WI38 (cell line): ENCODE measurements around the gene AKT2.

Experiments used
- H3K4me3 ChIP-seq: 2 replicates; pipeline ENCODE4 v1.5.1; 2011; ENCODE audit warnings: low read depth, mild to moderate bottlenecking, control low read depth, low read length
- TF ChIP-seq, protein P1 (sequence below): IDR thresholded peaks from 2 replicates; pipeline ENCODE4 v1.5.1; 2012; ENCODE audit warnings: low read depth, mild to moderate bottlenecking, control low read depth, low read length

Gene AKT2

DNA sequence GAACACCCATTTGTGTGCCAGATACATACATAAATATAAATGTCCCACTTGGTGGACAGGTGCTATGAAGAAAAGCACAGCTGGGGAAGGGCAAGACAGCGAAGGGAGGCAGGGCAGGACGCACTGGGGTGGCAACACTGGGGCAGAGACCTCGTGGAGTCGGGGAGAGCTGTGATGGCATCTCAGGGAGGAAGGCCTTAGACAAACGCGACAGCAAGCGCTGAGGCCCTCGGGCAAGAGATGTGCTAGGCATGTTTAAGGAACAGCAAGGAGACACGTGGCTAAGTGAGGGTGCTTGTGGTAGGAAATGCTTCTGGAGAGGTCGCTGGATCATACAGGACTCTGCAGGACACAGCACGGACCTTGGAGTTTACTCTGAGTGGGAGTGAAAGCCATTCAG, 35.4 kb downstream of the AKT2 start:
- TF ChIP-seq, protein P1, sequence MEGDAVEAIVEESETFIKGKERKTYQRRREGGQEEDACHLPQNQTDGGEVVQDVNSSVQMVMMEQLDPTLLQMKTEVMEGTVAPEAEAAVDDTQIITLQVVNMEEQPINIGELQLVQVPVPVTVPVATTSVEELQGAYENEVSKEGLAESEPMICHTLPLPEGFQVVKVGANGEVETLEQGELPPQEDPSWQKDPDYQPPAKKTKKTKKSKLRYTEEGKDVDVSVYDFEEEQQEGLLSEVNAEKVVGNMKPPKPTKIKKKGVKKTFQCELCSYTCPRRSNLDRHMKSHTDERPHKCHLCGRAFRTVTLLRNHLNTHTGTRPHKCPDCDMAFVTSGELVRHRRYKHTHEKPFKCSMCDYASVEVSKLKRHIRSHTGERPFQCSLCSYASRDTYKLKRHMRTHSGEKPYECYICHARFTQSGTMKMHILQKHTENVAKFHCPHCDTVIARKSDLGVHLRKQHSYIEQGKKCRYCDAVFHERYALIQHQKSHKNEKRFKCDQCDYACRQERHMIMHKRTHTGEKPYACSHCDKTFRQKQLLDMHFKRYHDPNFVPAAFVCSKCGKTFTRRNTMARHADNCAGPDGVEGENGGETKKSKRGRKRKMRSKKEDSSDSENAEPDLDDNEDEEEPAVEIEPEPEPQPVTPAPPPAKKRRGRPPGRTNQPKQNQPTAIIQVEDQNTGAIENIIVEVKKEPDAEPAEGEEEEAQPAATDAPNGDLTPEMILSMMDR = no peak
- no peak overlapping the region for H3K4me3 ChIP-seq

DNA sequence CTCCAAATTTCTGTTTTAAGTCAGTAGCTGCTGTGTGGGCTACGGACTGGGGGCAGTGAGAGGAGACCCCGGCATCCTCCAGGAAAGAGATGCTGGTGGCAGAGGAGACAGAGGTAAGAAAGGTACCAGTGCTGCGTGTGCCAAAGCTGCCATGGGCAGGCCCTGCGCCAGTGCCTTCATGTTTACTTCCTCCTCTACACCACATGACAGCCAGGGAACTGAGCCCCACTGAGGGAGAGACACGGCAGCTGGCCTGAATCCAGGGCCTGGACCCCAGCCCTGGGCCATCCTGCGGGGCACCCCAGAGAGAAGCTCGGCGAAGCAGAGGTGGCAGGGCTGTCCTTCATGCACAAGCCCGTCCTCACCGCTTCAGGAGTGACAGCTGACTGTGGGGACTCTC, 35.9 kb downstream of the AKT2 start:
- no peak overlapping the region for H3K4me3 ChIP-seq

DNA sequence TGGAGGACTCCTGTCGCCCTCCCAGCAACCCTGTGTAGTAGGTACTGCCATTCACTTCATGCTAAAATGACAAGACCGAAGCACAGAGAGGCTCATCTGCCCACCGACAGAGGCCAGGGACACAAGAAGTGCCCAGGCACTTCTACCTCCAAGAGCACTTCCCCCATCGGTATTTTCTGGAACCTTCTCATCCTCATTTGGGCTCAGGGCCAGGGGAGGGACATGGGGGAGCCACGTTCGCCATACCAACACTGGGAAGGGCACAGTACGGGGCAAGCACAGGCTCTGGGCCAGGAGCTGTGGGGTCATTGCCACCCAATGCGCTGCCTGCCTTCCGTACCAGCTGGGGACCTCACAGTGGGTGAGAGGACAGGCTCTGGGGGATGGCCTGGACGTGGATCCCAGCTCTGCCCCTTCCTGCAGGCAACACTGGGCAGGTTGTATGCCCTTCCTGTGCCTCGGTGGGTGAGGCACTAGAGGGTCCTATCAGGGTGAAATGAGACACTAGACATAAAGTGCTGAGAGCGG, 37.3 kb downstream of the AKT2 start:
- TF ChIP-seq, protein P1 = no peak
- no peak overlapping the region for H3K4me3 ChIP-seq

More for the DNA sequence above, 35.9 kb downstream of the AKT2 start:
- TF ChIP-seq, protein P1 = no peak

DNA sequence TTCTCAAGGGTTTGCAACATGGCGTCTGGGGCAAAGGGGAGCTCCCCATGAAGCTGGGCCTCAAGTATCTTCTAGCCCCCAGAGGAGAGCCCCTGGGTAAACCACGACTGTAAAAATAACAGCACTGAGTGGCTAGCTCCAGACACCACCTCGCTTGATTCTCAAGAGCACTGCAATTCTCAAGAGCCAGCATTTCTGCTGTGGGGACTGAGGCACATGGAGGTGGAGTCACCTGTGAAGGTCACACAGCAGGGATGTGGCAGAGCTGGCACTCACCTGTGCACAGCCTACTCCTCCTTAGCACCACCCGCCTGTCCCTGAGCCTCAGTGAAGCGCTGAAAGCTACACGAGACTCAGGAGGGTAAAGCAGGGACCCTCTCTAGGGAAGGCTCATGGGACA, 38.0 kb downstream of the AKT2 start:
- H3K4me3 ChIP-seq = no peak overlapping the region
- TF ChIP-seq, protein P1 = no peak

DNA sequence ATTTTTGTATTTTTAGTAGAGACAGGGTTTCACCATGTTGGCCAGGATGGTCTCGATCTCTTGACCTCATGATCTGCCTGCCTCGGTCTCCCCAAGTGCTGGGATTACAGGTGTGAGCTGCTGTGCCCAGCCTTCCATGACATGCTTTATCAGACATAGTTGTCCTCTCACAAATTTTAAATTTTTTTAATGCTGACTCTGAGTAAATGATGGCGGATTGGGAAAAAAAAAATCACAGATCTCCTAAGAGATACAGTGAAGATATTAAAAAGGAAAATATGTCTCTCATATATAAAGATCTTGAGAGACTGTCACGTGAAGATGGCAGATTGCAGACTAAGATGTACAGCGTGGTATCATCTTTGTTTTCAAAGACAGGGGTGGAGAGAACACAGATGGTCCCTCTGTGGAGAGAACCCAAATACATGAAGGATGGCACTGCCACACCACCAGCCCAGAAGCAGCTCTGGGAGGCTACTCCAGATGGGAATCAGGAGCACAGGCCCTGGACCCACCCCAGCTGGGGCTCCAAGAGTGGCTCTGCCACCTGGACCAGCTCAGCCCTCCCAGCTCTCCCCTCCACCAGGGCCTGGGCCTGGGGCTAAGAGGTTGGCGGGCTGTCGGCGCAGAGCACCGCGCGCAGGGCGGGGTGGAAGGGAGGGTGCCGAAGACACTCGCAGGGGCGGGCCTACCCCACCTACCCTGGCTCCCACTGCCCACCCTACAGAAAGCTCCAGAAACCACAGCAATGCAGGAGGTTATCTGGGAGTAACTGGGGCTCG, 38.7 kb downstream of the AKT2 start:
- no peak overlapping the region for H3K4me3 ChIP-seq
- TF ChIP-seq, protein P1 = no peak

DNA sequence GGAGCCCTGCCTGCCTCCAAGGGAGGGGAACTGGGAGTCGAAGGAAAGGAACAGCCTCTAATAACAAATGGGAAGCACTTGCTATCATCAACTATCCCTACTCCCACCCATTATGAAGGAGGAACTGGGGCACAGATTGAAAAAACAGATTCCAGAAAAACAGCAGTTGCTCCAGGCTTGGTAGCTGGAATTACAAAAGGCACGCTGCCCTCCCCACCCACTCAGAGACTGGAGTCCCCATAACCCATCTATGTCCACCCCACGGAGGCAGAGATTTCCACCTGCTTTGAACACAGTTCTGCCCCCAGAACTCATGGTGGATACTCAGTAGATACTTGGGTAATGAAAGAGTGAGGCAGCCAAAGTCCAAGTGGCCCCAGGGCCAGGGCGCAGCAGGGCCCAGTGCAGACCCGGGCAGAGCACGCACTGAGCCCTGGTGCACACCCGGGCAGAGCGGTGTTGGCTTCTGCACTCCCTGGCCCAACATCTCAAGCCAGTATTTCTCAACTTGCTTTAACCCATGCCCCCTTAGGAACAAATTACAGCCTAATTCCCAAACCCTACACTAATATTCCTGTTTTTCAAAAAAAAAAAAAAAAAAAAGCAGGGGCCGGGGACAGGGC, 39.5 kb downstream of the AKT2 start:
- H3K4me3 ChIP-seq = no peak overlapping the region
- TF ChIP-seq, protein P1 = no peak
